AG09319 (cell line): Measurements from ENCODE around the gene NCK1.

Experiments used
- DNase-seq: peaks from one replicate; pipeline ENCODE4 v3.0.0-alpha.2; 2010; ENCODE audit warnings: low read depth; ENCODE audit errors: extremely low read depth
- CTCF ChIP-seq: IDR thresholded peaks from 2 replicates; pipeline ENCODE4 v1.5.1; 2011; ENCODE audit warnings: low read depth, mild to moderate bottlenecking, inconsistent platforms, low read length, moderate library complexity

Gene NCK1

GRCh38 chr3:136831461-136831860 lies 30.5 kb upstream of the NCK1 start:
- DNase-seq = no peak
- TF ChIP-seq CTCF = no peak

- no peak for DNase-seq
- TF ChIP-seq CTCF = no peak
These were observed 26.8 kb upstream of the NCK1 start for GRCh38 chr3:136835089-136835812.

- TF ChIP-seq CTCF = no peak
- DNase-seq = no peak
These were observed 26.0 kb upstream of the NCK1 start for GRCh38 chr3:136835813-136836510.

- no peak for DNase-seq
- TF ChIP-seq CTCF = no peak
These were observed 25.4 kb upstream of the NCK1 start for GRCh38 chr3:136836511-136837156.

GRCh38 chr3:136838641-136839555 lies 23.1 kb upstream of the NCK1 start:
- TF ChIP-seq CTCF = no peak
- no peak for DNase-seq

- DNase-seq = no peak
- TF ChIP-seq CTCF = no peak
These were observed 22.5 kb upstream of the NCK1 start for GRCh38 chr3:136839556-136839931.
